ENCODE results near the gene APOL4.
"Not testable (repeated sequence)": the region's sequence is repeated elsewhere in the genome, so short reads cannot be mapped to it uniquely, and the experiment has no call there.

The APOL4 gene

DNA sequence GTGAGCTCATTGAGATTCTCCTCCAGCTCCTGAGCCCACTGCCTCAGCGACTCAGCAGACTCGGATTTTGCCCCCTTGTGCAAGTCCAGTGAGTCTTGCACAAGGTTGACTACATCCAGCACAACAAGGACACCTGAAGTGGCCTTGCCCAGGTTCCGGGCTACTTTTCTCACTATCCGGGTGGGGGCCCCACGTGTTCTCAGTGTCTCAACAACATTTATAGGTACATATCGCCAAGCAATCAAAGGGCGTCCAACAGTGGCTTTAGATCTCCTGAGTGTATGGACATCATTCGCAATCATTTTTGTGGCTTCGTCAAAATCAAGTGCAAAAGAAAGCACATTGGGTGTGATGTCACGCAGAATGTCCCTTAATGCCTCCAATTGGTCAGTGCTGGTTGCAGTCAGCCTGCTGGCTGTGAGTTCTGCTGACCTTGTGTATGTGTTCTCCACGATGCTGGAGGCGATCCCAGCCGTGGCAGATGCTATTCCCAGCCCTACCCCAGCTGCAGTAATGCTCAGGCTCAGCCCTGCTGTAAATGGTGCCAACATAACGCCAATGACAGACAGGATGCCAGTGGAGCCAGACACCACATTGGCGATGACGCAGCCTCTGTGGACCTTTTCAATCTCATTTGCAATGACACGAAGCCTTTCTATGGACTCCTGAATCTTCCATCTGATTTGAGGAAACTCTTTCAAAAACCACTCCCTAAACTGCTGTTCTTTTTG lies 10.3 kb downstream of the APOL4 start:
- peak; percentile 7 for DNase-seq (ENCODE audit: low read depth)
- no peak overlapping the region for H3K4me3 ChIP-seq (replicated peaks; ENCODE audit: low read depth, low read length)
- TF ChIP-seq, protein P1, sequence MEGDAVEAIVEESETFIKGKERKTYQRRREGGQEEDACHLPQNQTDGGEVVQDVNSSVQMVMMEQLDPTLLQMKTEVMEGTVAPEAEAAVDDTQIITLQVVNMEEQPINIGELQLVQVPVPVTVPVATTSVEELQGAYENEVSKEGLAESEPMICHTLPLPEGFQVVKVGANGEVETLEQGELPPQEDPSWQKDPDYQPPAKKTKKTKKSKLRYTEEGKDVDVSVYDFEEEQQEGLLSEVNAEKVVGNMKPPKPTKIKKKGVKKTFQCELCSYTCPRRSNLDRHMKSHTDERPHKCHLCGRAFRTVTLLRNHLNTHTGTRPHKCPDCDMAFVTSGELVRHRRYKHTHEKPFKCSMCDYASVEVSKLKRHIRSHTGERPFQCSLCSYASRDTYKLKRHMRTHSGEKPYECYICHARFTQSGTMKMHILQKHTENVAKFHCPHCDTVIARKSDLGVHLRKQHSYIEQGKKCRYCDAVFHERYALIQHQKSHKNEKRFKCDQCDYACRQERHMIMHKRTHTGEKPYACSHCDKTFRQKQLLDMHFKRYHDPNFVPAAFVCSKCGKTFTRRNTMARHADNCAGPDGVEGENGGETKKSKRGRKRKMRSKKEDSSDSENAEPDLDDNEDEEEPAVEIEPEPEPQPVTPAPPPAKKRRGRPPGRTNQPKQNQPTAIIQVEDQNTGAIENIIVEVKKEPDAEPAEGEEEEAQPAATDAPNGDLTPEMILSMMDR (IDR thresholded peaks at IDR 0.05; ENCODE audit: low read length, missing control alignments): no peak

DNA sequence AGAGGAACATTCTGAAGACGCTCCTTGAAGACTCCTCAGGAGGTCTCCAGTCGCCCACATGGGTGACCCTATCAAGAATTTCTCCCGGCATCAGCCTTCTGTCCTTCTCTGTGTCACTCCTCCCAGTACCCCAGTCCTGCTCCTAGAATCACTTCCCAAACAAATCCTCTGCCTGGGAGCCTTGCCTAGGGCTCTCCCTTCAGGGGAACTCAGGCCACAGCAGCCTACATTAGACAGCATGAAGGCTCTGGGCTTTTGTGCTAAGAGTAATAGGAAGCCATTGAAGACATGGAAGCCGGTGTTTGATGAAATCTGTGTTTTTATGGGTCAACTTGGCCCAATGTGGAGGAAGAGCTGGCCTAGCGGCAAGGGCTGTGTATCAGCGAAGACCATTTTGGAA lies 13.7 kb downstream of the APOL4 start:
- not testable (repeated sequence) for DNase-seq (ENCODE audit: low read depth); H3K4me3 ChIP-seq (replicated peaks; ENCODE audit: low read depth, low read length)

DNA sequence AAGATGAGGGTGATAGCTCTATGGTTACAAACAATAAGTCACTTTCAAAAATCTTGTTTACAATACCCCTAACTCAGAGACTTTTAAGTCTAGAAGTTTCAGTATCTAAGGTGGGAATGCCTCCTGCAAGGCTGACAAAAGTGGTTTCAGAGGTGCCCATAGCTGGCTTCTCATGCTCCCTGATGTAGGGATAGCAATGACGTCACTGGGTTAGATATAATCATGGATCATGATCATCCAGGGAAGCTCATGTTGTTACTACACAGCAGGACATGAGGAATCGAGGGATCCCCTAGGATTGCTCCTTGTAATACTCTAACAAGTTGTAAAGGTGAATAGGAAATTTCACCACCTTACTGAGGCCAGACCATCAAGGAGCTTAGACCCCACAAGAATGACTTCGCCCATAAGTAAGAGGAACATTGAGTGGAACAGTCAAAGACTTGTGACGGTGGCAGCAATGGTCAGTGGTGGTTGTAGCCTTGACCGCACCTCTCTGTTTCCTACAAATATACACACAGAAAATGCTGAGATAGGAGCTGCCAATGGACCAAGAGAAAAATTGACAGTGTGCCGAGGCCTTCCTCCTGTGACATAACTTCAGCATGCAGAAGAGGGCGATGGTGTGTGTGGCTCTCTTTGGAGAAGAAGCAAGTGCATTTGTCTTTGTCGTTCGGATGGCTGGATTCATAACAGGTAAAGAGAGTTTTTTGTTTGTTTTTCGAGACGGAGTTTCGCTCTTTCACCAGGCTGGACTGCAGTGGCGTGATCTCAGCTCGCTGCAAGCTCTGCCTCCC lies 15.6 kb downstream of the APOL4 start:
- TF ChIP-seq, protein P1 (IDR thresholded peaks at IDR 0.05; ENCODE audit: low read length, missing control alignments): no peak
- no peak overlapping the region for H3K4me3 ChIP-seq (replicated peaks; ENCODE audit: low read depth, low read length)
- no peak for DNase-seq (ENCODE audit: low read depth)

DNA sequence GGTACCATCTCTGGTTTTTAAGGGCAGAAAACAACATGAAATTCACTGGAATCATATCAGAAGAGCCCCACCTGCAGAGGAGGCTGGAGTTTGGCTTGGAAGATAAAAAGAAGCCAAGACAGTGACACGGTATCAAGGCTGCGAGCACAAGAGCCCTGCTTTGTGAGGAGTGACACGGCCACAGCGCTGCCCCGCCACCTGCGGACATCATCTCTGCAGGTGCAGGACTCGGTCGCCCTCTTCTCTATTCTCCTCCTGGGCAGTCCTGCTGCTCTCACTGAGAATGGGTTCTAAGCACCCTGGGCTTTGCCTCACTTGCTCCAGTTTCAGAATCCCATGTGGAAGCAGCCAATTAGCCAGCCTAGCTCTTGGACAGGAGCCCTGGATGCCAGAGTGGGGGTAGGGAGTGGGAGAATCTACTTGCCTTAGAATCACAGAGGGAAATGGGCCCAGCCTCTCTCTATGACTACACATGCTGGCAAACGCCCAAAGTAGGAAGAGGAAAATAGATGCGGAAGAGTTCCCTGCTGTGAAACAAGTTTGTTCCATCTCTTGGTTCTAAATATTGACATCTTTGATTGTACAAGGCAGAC lies 17.1 kb downstream of the APOL4 start:
- no peak overlapping the region for H3K4me3 ChIP-seq (replicated peaks; ENCODE audit: low read depth, low read length)
- TF ChIP-seq, protein P1 (IDR thresholded peaks at IDR 0.05; ENCODE audit: low read length, missing control alignments): no peak

DNA sequence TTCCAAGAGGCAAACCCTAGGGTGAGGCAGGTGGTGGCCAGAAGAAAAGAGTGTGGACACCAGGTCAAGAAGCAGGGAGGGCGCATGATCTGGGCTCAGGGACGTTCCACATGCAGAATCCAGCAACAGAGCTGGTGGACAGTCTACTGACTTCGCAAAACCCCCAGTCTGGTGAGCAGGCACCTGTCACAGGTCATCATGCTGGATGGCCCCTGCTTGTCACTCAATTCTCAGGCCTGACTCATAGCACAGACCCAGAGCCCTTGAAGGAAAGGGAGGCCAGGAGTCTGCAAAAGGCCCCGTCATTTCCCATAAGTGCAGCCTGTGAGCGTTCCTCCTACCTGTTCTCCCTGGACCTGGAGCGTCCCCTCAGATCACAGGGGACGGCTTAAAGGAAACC lies 18.2 kb downstream of the APOL4 start:
- H3K4me3 ChIP-seq (replicated peaks; ENCODE audit: low read depth, low read length): no peak overlapping the region
- TF ChIP-seq, protein P1 (IDR thresholded peaks at IDR 0.05; ENCODE audit: low read length, missing control alignments): no peak
- DNase-seq (ENCODE audit: low read depth): no peak

More for the DNA sequence above, 17.1 kb downstream of the APOL4 start:
- peak; percentile 50 for DNase-seq (ENCODE audit: low read depth)

DNA sequence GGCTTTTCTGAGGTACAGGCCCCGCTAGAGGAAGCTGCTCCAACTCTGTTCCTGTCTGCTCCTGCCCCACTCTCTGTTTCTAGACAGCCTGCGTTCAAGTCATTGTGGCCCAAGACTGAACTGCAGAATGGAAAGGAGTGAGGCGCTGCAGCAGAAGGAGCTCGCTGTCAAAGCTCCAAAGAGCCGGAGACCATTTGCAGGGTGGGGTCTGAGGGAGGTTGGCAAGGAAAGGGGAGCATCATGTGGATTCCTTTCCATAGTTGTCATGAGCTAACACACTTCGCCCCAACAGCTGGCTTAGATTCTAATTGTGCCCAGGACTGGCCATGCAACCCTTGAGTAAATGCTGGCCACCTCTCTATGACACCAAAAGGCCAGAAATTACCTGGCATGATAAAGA lies 18.8 kb downstream of the APOL4 start:
- TF ChIP-seq, protein P1 (IDR thresholded peaks at IDR 0.05; ENCODE audit: low read length, missing control alignments): no peak

DNA sequence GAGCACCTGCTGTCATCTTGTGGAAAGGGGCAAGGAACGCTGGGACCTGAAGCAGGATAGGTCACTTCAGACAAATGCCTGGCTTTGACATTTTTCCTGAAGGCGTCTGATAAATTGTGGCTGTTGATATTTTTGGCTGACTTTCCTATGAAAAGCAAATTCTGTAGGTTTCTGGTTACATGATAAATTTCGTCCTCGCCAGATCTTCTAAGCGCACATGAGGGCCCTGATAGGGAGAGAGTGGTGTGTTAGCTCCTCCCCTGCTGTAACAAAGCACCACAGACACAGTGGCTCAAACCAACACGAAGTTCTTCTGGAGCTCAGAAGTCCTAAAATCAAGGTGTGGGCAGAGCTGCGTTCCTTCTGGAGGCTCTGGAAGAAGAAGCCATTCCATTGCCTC lies 19.6 kb downstream of the APOL4 start:
- peak; percentile 13 for DNase-seq (ENCODE audit: low read depth)
- no peak overlapping the region for H3K4me3 ChIP-seq (replicated peaks; ENCODE audit: low read depth, low read length)
- TF ChIP-seq, protein P1 (IDR thresholded peaks at IDR 0.05; ENCODE audit: low read length, missing control alignments): no peak

More for the DNA sequence above, 18.8 kb downstream of the APOL4 start:
- no peak for DNase-seq (ENCODE audit: low read depth)
- H3K4me3 ChIP-seq (replicated peaks; ENCODE audit: low read depth, low read length): no peak overlapping the region

Data from fibroblast of pulmonary artery (primary cell).